MG63 (cell line): ENCODE data around the gene PXK. TPM values are rescaled to one million over a fixed set of nuclear protein-coding genes. Genes with fewer than 3 reads are reported as not detected.
"Not testable (repeated sequence)": the region's sequence is repeated elsewhere in the genome, so short reads cannot be mapped to it uniquely, and the experiment has no call there.

ENCODE experiments used
- DNase-seq: peaks from one replicate; pipeline ENCODE4 v3.0.0-alpha.2; 2020
- H3K27me3 ChIP-seq: fragments of 250-450 bp; sonication (Bioruptor Pico); 2 replicates; pipeline ENCODE4 v1.5.1; 2020; ENCODE audit warnings: mild to moderate bottlenecking, moderate library complexity
- H3K36me3 ChIP-seq: fragments of 250-450 bp; sonication (Bioruptor Pico); 2 replicates; pipeline ENCODE4 v1.5.1; 2020; ENCODE audit warnings: mild to moderate bottlenecking, moderate library complexity
- H3K4me3 ChIP-seq: fragments of 250-450 bp; sonication (Bioruptor Pico); 2 replicates; pipeline ENCODE4 v1.5.1; 2020; ENCODE audit warnings: mild to moderate bottlenecking, moderate library complexity
- H3K9me3 ChIP-seq: fragments of 250-450 bp; sonication (Bioruptor Pico); 2 replicates; pipeline ENCODE4 v1.5.1; 2020; ENCODE audit warnings: mild to moderate bottlenecking, moderate library complexity
- total RNA-seq: library from RNA; depleted of rRNA; stranded (reverse); fragments of >200 nt; shearing (Covaris generic); gene quantifications from 2 replicates; pipeline ENCODE4 v1.2.3, GENCODE V29; 2014; ENCODE audit warnings: low replicate concordance

The PXK gene
- total RNA-seq, 1 experiment from 2014 or later: 25.7 TPM

- H3K4me3 ChIP-seq: no peak overlapping the region
- no peak for DNase-seq
- H3K9me3 ChIP-seq: no peaks in the 10 kb centered on the region
- peaks cover 3% of the 10 kb centered on the region; the same call in 1 of the 2 replicates for H3K36me3 ChIP-seq
- no peaks in the 10 kb centered on the region for H3K27me3 ChIP-seq
Observed at GRCh38 chr3:58416191-58416590, 83.5 kb downstream of the PXK start.

- H3K27me3 ChIP-seq: no peaks in the 10 kb centered on the region
- peaks cover 6% of the 10 kb centered on the region; the same call in 1 of the 2 replicates for H3K36me3 ChIP-seq
- no peak overlapping the region for H3K4me3 ChIP-seq
- no peak for DNase-seq
- H3K9me3 ChIP-seq: no peaks in the 10 kb centered on the region
Observed at GRCh38 chr3:58417075-58417474, 84.4 kb downstream of the PXK start.

GRCh38 chr3:58418227-58418626, 85.5 kb downstream of the PXK start:
- Histone ChIP-seq H3K9me3 (no peaks in the 10 kb centered on the region), H3K4me3 (no peak overlapping the region), H3K27me3 (no peaks in the 10 kb centered on the region), H3K36me3 (peaks cover 8% of the 10 kb centered on the region)
- DNase-seq: no peak

GRCh38 chr3:58419780-58420507, 87.3 kb downstream of the PXK start:
- H3K9me3 ChIP-seq: no peaks in the 10 kb centered on the region
- H3K36me3 ChIP-seq: peaks cover 8% of the 10 kb centered on the region
- H3K27me3 ChIP-seq: no peaks in the 10 kb centered on the region
- no peak overlapping the region for H3K4me3 ChIP-seq
- DNase-seq: no peak

- no peak for DNase-seq
- Histone ChIP-seq H3K9me3 (no peaks in the 10 kb centered on the region), H3K36me3 (peaks cover 15% of the 10 kb centered on the region), H3K27me3 (no peaks in the 10 kb centered on the region), H3K4me3 (no peak overlapping the region)
Observed at GRCh38 chr3:58421004-58421403, 88.3 kb downstream of the PXK start.

GRCh38 chr3:58422756-58423325, 90.1 kb downstream of the PXK start:
- Histone ChIP-seq H3K36me3 (peaks cover 21% of the 10 kb centered on the region), H3K27me3 (no peaks in the 10 kb centered on the region), H3K9me3 (no peaks in the 10 kb centered on the region), H3K4me3 (no peak overlapping the region)
- no peak for DNase-seq

- peaks cover 37% of the 10 kb centered on the region for H3K36me3 ChIP-seq
- no peaks in the 10 kb centered on the region for H3K27me3 ChIP-seq
- H3K4me3 ChIP-seq: no peak overlapping the region
- H3K9me3 ChIP-seq: no peaks in the 10 kb centered on the region
- DNase-seq: no peak
Observed at GRCh38 chr3:58424613-58425012, 91.9 kb downstream of the PXK start.

GRCh38 chr3:58425782-58426181, 93.1 kb downstream of the PXK start:
- DNase-seq: no peak
- H3K36me3 ChIP-seq: peaks cover 42% of the 10 kb centered on the region
- H3K27me3 ChIP-seq: no peaks in the 10 kb centered on the region
- H3K9me3 ChIP-seq: no peaks in the 10 kb centered on the region
- H3K4me3 ChIP-seq: no peak overlapping the region

GRCh38 chr3:58427661-58428361, 95.1 kb downstream of the PXK start:
- H3K36me3 ChIP-seq: peaks cover 42% of the 10 kb centered on the region
- no peaks in the 10 kb centered on the region for H3K9me3 ChIP-seq
- DNase-seq: no peak
- no peak overlapping the region for H3K4me3 ChIP-seq
- no peaks in the 10 kb centered on the region for H3K27me3 ChIP-seq

- H3K27me3 ChIP-seq: no peaks in the 10 kb centered on the region
- peaks cover 40% of the 10 kb centered on the region for H3K36me3 ChIP-seq
- H3K4me3 ChIP-seq: no peak overlapping the region
- H3K9me3 ChIP-seq: no peaks in the 10 kb centered on the region
- DNase-seq: no peak
Observed at GRCh38 chr3:58429657-58430056, 97.0 kb downstream of the PXK start.

- peaks cover 26% of the 10 kb centered on the region for H3K36me3 ChIP-seq
- no peaks in the 10 kb centered on the region for H3K27me3 ChIP-seq
- no peaks in the 10 kb centered on the region for H3K9me3 ChIP-seq
- DNase-seq: no peak
- H3K4me3 ChIP-seq: peak overlapping the region; percentile 91
Observed at GRCh38 chr3:58432905-58433304, 100.2 kb downstream of the PXK start.

GRCh38 chr3:58433400-58434167, 100.9 kb downstream of the PXK start, which contains the start of gene PDHB:
Gene PDHB, minus strand, starts transcription at chr3:58433832. Its CDS starts 23 bp downstream, at chr3:58433809.
- H3K4me3 ChIP-seq: peak within 1 kb of the TSS; percentile 91
- peaks cover 19% of the 10 kb centered on the region for H3K36me3 ChIP-seq
- no peaks in the 10 kb centered on the region for H3K27me3 ChIP-seq
- H3K9me3 ChIP-seq: no peaks in the 10 kb centered on the region
- peak; percentile 85 for DNase-seq

- Histone ChIP-seq H3K27me3 (no peaks in the 10 kb centered on the region), H3K4me3 (peak overlapping the region; percentile 91), H3K9me3 (no peaks in the 10 kb centered on the region), H3K36me3 (peaks cover 14% of the 10 kb centered on the region)
- no peak for DNase-seq
Observed at GRCh38 chr3:58434168-58434504, 101.4 kb downstream of the PXK start.

GRCh38 chr3:58434511-58434910, 101.8 kb downstream of the PXK start:
- Histone ChIP-seq H3K9me3 (no peaks in the 10 kb centered on the region), H3K4me3 (no peak overlapping the region), H3K27me3 (no peaks in the 10 kb centered on the region), H3K36me3 (peaks cover 12% of the 10 kb centered on the region)
- DNase-seq: no peak

- Histone ChIP-seq H3K4me3 (no peak overlapping the region), H3K9me3 (no peaks in the 10 kb centered on the region), H3K27me3 (no peaks in the 10 kb centered on the region), H3K36me3 (peaks cover 8% of the 10 kb centered on the region)
- peak; percentile 74 for DNase-seq
Observed at GRCh38 chr3:58434990-58435389, 102.3 kb downstream of the PXK start.

- not testable (repeated sequence) for H3K4me3 ChIP-seq, DNase-seq, H3K36me3 ChIP-seq, H3K27me3 ChIP-seq, H3K9me3 ChIP-seq
Observed at GRCh38 chr3:58437276-58437675, 104.6 kb downstream of the PXK start.

- H3K4me3 ChIP-seq, H3K27me3 ChIP-seq, H3K9me3 ChIP-seq, H3K36me3 ChIP-seq, DNase-seq: not testable (repeated sequence)
Observed at GRCh38 chr3:58440996-58441355, 108.3 kb downstream of the PXK start.
